ENCODE results near the gene TBC1D1. TPM values are rescaled to one million over a fixed set of nuclear protein-coding genes. Genes with fewer than 3 reads are reported as not detected.

Gene TBC1D1
- polyA plus RNA-seq, 3 donors: 23.3 to 70.0 (median 31.5) TPM

GRCh38 chr4:37858872-37859271, 32.0 kb upstream of the TBC1D1 start:
- no peaks in the 10 kb centered on the region for H3K9me3 ChIP-seq (replicated peaks in 1 of 2; ENCODE audit: control insufficient read depth in 1 of 2, insufficient read depth in 1 of 2, low read length in 2 of 2)
- no peak overlapping the region for H3K4me2 ChIP-seq (replicated peaks; ENCODE audit: extremely low read depth, low read length, poor library complexity, severe bottlenecking)
- Mint-ChIP-seq H3K36me3 (peaks cover 43 to 59% of the 10 kb centered on the region in 2 donors), H3K4me3 (no peak overlapping the region), H3K27me3 (ENCODE audit: low read depth in 3 of 3) (no peaks in the 10 kb centered on the region), H3K9me3 (no peaks in the 10 kb centered on the region), H3K27ac (no peak overlapping the region), H3K4me1 (peaks cover 27% of the 10 kb centered on the region)
- H4K20me1 ChIP-seq (ENCODE audit: insufficient read depth, low read length): no peaks in the 10 kb centered on the region
- H3K27me3 ChIP-seq (ENCODE audit: control insufficient read depth in 2 of 2, insufficient read depth in 2 of 2, low read length in 2 of 2): no peaks in the 10 kb centered on the region
- peaks cover 24 to 32% of the 10 kb centered on the region in 2 donors for H3K4me1 ChIP-seq (ENCODE audit: control insufficient read depth in 1 of 2, insufficient read depth in 2 of 2, low read length in 2 of 2)
- peaks cover 37 to 63% of the 10 kb centered on the region in 2 donors for H3K36me3 ChIP-seq (replicated peaks in 1 of 2; ENCODE audit: control insufficient read depth in 1 of 2, insufficient read depth in 2 of 2, low read length in 2 of 2)
- no peak overlapping the region for H3K27ac ChIP-seq (ENCODE audit: low read depth in 1 of 2, low read length in 2 of 2)
- no peak overlapping the region for H3K9ac ChIP-seq (ENCODE audit: insufficient read depth, low read length, poor library complexity, severe bottlenecking)
- TF ChIP-seq, protein P1, sequence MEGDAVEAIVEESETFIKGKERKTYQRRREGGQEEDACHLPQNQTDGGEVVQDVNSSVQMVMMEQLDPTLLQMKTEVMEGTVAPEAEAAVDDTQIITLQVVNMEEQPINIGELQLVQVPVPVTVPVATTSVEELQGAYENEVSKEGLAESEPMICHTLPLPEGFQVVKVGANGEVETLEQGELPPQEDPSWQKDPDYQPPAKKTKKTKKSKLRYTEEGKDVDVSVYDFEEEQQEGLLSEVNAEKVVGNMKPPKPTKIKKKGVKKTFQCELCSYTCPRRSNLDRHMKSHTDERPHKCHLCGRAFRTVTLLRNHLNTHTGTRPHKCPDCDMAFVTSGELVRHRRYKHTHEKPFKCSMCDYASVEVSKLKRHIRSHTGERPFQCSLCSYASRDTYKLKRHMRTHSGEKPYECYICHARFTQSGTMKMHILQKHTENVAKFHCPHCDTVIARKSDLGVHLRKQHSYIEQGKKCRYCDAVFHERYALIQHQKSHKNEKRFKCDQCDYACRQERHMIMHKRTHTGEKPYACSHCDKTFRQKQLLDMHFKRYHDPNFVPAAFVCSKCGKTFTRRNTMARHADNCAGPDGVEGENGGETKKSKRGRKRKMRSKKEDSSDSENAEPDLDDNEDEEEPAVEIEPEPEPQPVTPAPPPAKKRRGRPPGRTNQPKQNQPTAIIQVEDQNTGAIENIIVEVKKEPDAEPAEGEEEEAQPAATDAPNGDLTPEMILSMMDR (IDR thresholded peaks at IDR 0.05): no peak
- no peak for DNase-seq
- H2AFZ ChIP-seq (ENCODE audit: insufficient read depth, low read depth, low read length, poor library complexity, severe bottlenecking): no peak overlapping the region
- H3K79me2 ChIP-seq (ENCODE audit: insufficient read depth, low read length): peaks cover 8% of the 10 kb centered on the region
- no peak overlapping the region for H3K4me3 ChIP-seq (replicated peaks in 1 of 3; ENCODE audit: low read depth in 2 of 3, low read length in 3 of 3)
- intact Hi-C loops (cut with micrococcal nuclease): no loop called here

- Histone ChIP-seq H3K9ac (ENCODE audit: insufficient read depth, low read length, poor library complexity, severe bottlenecking) (no peak overlapping the region), H3K4me1 (ENCODE audit: control insufficient read depth in 1 of 2, insufficient read depth in 2 of 2, low read length in 2 of 2) (peaks cover 31 to 37% of the 10 kb centered on the region in 2 donors), H3K9me3 (replicated peaks in 1 of 2; ENCODE audit: control insufficient read depth in 1 of 2, insufficient read depth in 1 of 2, low read length in 2 of 2) (no peaks in the 10 kb centered on the region), H2AFZ (ENCODE audit: insufficient read depth, low read depth, low read length, poor library complexity, severe bottlenecking) (no peak overlapping the region), H4K20me1 (ENCODE audit: insufficient read depth, low read length) (no peaks in the 10 kb centered on the region), H3K4me3 (replicated peaks in 1 of 3; ENCODE audit: low read depth in 2 of 3, low read length in 3 of 3) (no peak overlapping the region), H3K79me2 (ENCODE audit: insufficient read depth, low read length) (peaks cover 8% of the 10 kb centered on the region), H3K27me3 (ENCODE audit: control insufficient read depth in 2 of 2, insufficient read depth in 2 of 2, low read length in 2 of 2) (no peaks in the 10 kb centered on the region), H3K36me3 (replicated peaks in 1 of 2; ENCODE audit: control insufficient read depth in 1 of 2, insufficient read depth in 2 of 2, low read length in 2 of 2) (peaks cover 35 to 59% of the 10 kb centered on the region in 2 donors), H3K27ac (ENCODE audit: low read depth in 1 of 2, low read length in 2 of 2) (no peak overlapping the region), H3K4me2 (replicated peaks; ENCODE audit: extremely low read depth, low read length, poor library complexity, severe bottlenecking) (no peak overlapping the region)
- no peak for DNase-seq
- peaks cover 35 to 51% of the 10 kb centered on the region in 2 donors for H3K36me3 Mint-ChIP-seq
- H3K9me3 Mint-ChIP-seq: no peaks in the 10 kb centered on the region
- H3K4me3 Mint-ChIP-seq: no peak overlapping the region
- no CpG with 5 or more reads among the region's 1 CpG for WGBS (ENCODE audit: insufficient coverage)
- intact Hi-C loops (cut with micrococcal nuclease): no loop called here
- H3K27ac Mint-ChIP-seq: no peak overlapping the region
- peaks cover 34% of the 10 kb centered on the region for H3K4me1 Mint-ChIP-seq
- TF ChIP-seq, protein P1 (IDR thresholded peaks at IDR 0.05): no peak
- no peaks in the 10 kb centered on the region for H3K27me3 Mint-ChIP-seq (ENCODE audit: low read depth in 3 of 3)
Observed at GRCh38 chr4:37860266-37860665, 30.6 kb upstream of the TBC1D1 start.

Measured in CD14-positive monocyte (primary cell).